Islet of Langerhans (tissue), 1 donor: ENCODE data around the gene ADGRA3.

ENCODE experiments used
- FAIRE-seq: peaks from one replicate; lab custom pipeline; 2011; peaks lifted over from hg19 to GRCh38; lab: Jason Lieb, UNC

The ADGRA3 gene

GRCh38 chr4:22512306-22512705, 3.6 kb downstream of the ADGRA3 start:
- no peak for FAIRE-seq

GRCh38 chr4:22510750-22511149, 5.1 kb downstream of the ADGRA3 start:
- no peak for FAIRE-seq

GRCh38 chr4:22508376-22508775, 7.5 kb downstream of the ADGRA3 start:
- no peak for FAIRE-seq

GRCh38 chr4:22504922-22505321, 10.9 kb downstream of the ADGRA3 start:
- no peak for FAIRE-seq

- FAIRE-seq: no peak
Observed at GRCh38 chr4:22504447-22504846, 11.4 kb downstream of the ADGRA3 start.

- no peak for FAIRE-seq
Observed at GRCh38 chr4:22502895-22503814, 12.7 kb downstream of the ADGRA3 start.

GRCh38 chr4:22501715-22502095, 14.2 kb downstream of the ADGRA3 start:
- peak; percentile 27 for FAIRE-seq

GRCh38 chr4:22500831-22501714, 14.8 kb downstream of the ADGRA3 start:
- peak; percentile 13 for FAIRE-seq

- peak; percentile 43 for FAIRE-seq
Observed at GRCh38 chr4:22500128-22500611, 15.7 kb downstream of the ADGRA3 start.

GRCh38 chr4:22498866-22499265, 17.0 kb downstream of the ADGRA3 start:
- FAIRE-seq: no peak

- FAIRE-seq: no peak
Observed at GRCh38 chr4:22496165-22496813, 19.6 kb downstream of the ADGRA3 start.

GRCh38 chr4:22493523-22493922, 22.3 kb downstream of the ADGRA3 start:
- no peak for FAIRE-seq

GRCh38 chr4:22492987-22493386, 22.9 kb downstream of the ADGRA3 start:
- FAIRE-seq: no peak

GRCh38 chr4:22491939-22492338, 23.9 kb downstream of the ADGRA3 start:
- FAIRE-seq: no peak

GRCh38 chr4:22490718-22491315, 25.0 kb downstream of the ADGRA3 start:
- FAIRE-seq: no peak

- FAIRE-seq: no peak
Observed at GRCh38 chr4:22488106-22488505, 27.8 kb downstream of the ADGRA3 start.

GRCh38 chr4:22487328-22487727, 28.5 kb downstream of the ADGRA3 start:
- no peak for FAIRE-seq

GRCh38 chr4:22486276-22486675, 29.6 kb downstream of the ADGRA3 start:
- no peak for FAIRE-seq

- peak; percentile 17 for FAIRE-seq
Observed at GRCh38 chr4:22485737-22486136, 30.1 kb downstream of the ADGRA3 start.

- peak; percentile 5 for FAIRE-seq
Observed at GRCh38 chr4:22483551-22483981, 32.3 kb downstream of the ADGRA3 start.

GRCh38 chr4:22482250-22483127, 33.4 kb downstream of the ADGRA3 start:
- FAIRE-seq: no peak
